ENCODE results near the gene PRKCG. TPM values are rescaled to one million over a fixed set of nuclear protein-coding genes. Genes with fewer than 3 reads are reported as not detected.

The PRKCG gene
- total RNA-seq, 2 experiments from 2014 or later: not detected

- ChIA-PET POLR2A (no interaction called here), CTCF (interaction anchor here (0.5 to 2.3 kb wide), 4 partner anchors 18 to 362 kb away, joined by 3 to 10 read pairs (median 4); no protein-coding TSS in a partner anchor)
Measured at GRCh38 chr19:53883741-53884140, 1.7 kb downstream of the PRKCG start.

GRCh38 chr19:53884256-53884655 lies 2.3 kb downstream of the PRKCG start:
- CTCF ChIA-PET: interaction anchor here (0.6 to 1.1 kb wide), 2 partner anchors 113 to 362 kb away, joined by 3 to 4 read pairs; no protein-coding TSS in a partner anchor
- POLR2A ChIA-PET: no interaction called here

- POLR2A ChIA-PET: no interaction called here
Measured at GRCh38 chr19:53885036-53885435, 3.0 kb downstream of the PRKCG start.

DNA sequence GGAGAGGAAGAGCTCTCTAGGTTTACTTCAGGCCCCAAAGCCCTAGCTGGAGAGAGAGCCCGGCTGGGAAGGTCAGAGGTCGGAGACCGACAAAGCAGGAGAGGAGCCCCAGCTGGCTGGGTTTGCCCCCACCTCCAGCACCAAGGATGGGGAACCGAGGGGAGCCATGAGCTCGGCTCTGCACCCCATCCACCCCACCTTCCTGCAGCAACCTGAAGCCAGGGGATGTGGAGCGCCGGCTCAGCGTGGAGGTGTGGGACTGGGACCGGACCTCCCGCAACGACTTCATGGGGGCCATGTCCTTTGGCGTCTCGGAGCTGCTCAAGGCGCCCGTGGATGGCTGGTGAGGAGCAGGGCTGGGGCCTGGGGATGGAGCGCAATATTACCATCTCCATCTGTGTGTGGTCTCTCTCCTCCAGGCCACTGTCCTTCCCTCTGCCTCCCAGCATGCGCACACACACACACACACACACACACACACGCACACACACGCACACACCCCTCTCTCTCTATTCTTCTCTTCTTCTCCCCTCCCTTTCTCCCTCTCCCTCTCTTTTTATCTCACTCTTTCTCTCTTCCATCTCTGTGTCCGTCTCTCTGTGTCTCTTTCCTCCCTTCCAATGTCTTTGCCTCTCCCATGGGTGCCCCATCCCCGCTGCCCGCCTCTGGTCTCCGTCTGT lies 10.4 kb downstream of the PRKCG start:
- ChIA-PET POLR2A (no interaction called here), CTCF (no interaction called here)

More at GRCh38 chr19:53885036-53885435, 3.0 kb downstream of the PRKCG start:
- CTCF ChIA-PET: no interaction called here

- ChIA-PET POLR2A (no interaction called here), CTCF (no interaction called here)
Measured at GRCh38 chr19:53892981-53893325, 11.0 kb downstream of the PRKCG start.

DNA sequence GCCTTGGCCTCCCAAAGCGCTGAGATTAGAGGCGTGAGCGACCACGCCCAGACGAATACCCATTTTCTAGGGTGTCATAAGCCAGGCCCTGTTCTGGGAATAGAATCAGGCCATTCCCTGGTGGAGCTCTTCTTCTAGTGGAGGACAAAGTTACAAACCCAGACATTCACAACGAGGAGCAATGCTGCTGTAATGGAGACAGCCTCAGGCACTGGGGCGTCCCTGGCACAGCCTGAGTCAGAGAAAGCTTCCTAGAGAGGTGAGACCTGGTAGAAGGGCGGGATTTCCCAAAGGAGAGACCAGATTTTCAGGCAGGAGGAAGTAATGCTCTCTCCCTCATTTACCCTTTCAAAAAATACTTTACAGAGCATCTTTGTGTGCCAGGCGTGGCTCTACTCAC lies 12.7 kb downstream of the PRKCG start:
- POLR2A ChIA-PET: interaction anchor here (0.6 kb wide), 1 partner anchor 1164 kb away, joined by 3 read pairs; no protein-coding TSS in a partner anchor

DNA sequence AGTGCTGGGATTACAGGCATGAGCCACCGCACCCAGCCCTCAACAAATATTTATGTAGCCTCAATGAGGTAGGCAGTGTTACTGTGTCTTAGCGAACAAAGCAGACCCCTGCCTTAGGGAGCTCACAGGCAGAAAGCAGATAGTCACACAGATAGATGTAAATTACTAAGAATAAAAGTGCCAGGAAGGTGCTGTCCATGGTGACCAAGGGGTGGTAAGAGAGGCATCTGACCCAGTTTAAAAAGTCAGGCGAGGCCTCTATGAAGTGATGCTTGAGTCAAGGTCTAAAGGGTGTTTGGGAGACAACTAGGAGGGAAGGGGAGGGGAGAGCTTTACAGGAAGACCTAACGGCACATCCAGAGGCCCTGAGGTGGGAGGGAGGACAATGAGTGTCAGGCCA lies 14.7 kb downstream of the PRKCG start:
- ChIA-PET POLR2A (no interaction called here), CTCF (no interaction called here)

More for the DNA sequence above, 12.7 kb downstream of the PRKCG start:
- CTCF ChIA-PET: interaction anchor here (0.7 kb wide), 1 partner anchor 1140 kb away, joined by 3 read pairs; no protein-coding TSS in a partner anchor

- ChIA-PET POLR2A (no interaction called here), CTCF (no interaction called here)
Measured at GRCh38 chr19:53897459-53897858, 15.5 kb downstream of the PRKCG start.

- POLR2A ChIA-PET: no interaction called here
- CTCF ChIA-PET: no interaction called here
Measured at GRCh38 chr19:53898166-53898565, 16.2 kb downstream of the PRKCG start.

DNA sequence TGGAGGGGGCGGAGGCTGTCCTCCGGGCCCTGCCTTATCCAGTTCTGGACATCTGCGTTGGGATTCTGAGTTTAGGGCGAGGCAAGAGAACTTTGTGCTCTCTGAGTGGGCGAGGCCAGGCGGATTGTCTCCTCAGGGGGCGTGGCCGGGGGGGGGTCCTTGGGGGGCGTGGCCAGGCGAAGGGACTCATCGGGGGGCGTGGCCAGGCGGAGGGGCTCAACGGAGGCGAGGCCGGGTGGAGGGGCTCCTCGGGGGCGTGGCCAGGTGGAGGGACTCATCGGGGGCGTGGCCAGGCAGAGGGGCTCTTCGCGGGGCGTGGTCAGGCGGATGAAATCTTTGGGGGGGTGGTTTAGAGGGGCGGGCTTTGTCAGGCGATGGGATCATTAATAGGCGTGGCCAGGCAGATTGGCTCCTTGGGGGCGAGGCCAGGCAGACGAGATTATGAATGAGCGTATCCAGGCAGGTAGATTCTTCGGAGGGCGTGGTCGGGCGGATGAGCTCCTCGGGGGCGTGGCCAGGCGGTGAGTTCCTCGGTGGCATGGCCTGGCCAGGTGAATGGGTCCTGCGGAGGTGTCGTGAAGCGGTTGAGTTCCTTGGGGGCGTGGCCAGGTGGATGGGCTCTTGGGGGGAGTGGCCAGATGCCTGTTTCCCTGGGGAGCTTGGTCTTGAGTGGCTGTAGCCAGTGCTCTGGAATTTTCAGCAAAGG lies 16.8 kb downstream of the PRKCG start:
- ChIA-PET POLR2A (no interaction called here), CTCF (no interaction called here)

DNA sequence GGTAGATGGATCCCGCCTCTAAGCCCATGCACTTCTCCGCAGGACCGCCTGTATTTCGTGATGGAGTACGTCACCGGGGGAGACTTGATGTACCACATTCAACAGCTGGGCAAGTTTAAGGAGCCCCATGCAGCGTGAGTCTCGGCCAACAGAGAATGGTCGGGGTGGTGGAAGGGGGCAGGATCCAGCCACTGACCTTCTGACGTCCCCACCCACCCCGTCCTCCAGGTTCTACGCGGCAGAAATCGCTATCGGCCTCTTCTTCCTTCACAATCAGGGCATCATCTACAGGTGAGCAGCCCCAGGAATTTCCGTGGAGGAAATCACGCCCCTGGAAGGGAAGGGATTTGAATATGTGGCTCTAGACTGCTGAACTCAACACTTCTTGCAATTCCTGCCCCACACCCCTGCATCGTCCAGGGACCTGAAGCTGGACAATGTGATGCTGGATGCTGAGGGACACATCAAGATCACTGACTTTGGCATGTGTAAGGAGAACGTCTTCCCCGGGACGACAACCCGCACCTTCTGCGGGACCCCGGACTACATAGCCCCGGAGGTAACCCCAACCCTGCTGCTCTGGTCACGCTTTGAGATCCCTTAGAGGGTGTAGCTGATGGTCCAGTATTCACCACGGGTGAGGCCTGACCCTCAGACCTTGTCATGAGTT lies 18.3 kb downstream of the PRKCG start:
- ChIA-PET CTCF (interaction anchor here (0.6 kb wide), 1 partner anchor 157 kb away, joined by 3 read pairs; no protein-coding TSS in a partner anchor), POLR2A (no interaction called here)

- ChIA-PET CTCF (interaction anchor here (0.6 kb wide), 1 partner anchor 15 kb away, joined by 3 read pairs; no protein-coding TSS in a partner anchor), POLR2A (no interaction called here)
Measured at GRCh38 chr19:53903055-53903680, 21.2 kb downstream of the PRKCG start.

DNA sequence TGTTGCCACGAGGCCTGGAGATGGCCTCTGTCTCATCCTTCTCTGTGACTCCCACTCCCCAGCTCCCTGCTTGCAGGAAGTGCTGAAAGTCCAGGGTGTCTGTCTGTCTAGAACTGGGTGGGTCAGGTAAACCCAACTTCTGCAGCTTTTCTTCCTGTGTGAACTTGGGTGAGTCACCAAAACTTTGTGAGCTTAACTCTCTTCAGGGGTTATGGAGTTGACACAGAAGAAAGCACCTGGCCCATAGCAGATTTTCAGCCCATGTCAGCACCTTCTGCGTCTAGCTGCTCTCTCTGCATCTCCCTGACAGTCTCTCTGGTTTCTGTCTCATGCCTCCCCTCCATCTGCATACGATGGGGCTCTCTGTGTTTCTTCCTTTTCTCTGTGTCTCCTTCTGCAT lies 22.9 kb downstream of the PRKCG start:
- CTCF ChIA-PET: interaction anchor here (0.6 to 1.6 kb wide), 2 partner anchors 19 to 119 kb away, joined by 3 read pairs; no protein-coding TSS in a partner anchor
- POLR2A ChIA-PET: no interaction called here

GRCh38 chr19:53905787-53906186 lies 23.8 kb downstream of the PRKCG start:
- CTCF ChIA-PET: interaction anchor here (1.3 to 1.5 kb wide), 2 partner anchors 23 to 38 kb away, joined by 3 to 4 read pairs; partner anchors contain the start of genes MYADM and PRKCG
- POLR2A ChIA-PET: no interaction called here

GRCh38 chr19:53906211-53907192 lies 24.5 kb downstream of the PRKCG start:
- ChIA-PET CTCF (interaction anchor here (0.6 to 1.5 kb wide), 6 partner anchors 21 to 193 kb away, joined by 3 to 5 read pairs (median 4); partner anchors contain the start of genes MYADM and PRKCG), POLR2A (interaction anchor here (0.6 kb wide), 1 partner anchor 123 kb away, joined by 3 read pairs; no protein-coding TSS in a partner anchor)

- CTCF ChIA-PET: interaction anchor here (0.6 to 1.5 kb wide), 6 partner anchors 21 to 193 kb away, joined by 3 to 5 read pairs (median 4); partner anchors contain the start of genes MYADM and PRKCG
- POLR2A ChIA-PET: interaction anchor here (0.6 kb wide), 1 partner anchor 123 kb away, joined by 3 read pairs; no protein-coding TSS in a partner anchor
Measured at GRCh38 chr19:53907193-53907581, 25.2 kb downstream of the PRKCG start.

GRCh38 chr19:53907690-53908089 lies 25.7 kb downstream of the PRKCG start:
- ChIA-PET POLR2A (no interaction called here), CTCF (interaction anchor here (1.5 to 1.7 kb wide), 3 partner anchors 22 to 116 kb away, joined by 3 to 6 read pairs (median 4); partner anchors contain the start of gene MYADM)
